ENCODE results near the gene USH2A.
"Not testable (repeated sequence)": the region's sequence is repeated elsewhere in the genome, so short reads cannot be mapped to it uniquely, and the experiment has no call there.

USH2A gene

DNA sequence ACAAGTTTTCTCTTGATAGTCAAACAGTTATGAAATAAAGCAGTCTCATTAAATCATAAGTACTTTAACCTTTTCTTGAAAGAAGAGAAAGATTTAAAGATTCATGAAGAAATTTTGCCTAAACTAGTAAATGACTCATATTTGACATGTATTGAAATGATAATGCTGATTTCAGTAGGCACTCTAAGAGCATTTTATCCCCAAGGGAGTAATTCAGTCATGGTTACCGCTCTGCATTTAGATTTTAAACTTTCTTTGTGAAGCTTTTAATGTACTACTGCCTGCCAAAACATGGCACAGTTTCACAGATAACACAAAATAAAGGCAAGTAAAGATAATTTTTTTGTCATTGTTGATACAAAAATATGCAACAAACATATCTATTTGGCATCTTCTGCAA lies 6.8 kb downstream of the USH2A start:
- no peak overlapping the region for H3K4me3 ChIP-seq (ENCODE audit: low read depth, low read length)

DNA sequence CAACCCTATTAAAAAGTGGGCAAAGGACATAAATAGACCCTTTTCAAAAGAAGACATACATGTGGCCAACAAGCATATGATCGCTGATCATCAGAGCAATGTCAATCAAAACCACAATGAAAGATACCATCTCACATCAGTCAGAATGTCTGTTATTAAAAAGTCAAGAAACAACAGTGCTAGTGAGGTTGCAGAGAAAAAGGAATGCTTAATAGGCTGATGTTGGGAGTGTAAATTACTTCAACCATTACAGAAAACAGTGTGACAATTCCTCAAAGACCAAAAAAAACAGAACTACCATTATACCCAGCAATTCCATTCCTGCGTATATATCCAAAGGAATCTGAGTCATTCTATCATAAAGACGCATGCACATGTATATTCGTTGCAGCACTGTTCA lies 13.2 kb downstream of the USH2A start:
- H3K4me3 ChIP-seq (ENCODE audit: low read depth, low read length) = no peak overlapping the region

- no peak overlapping the region for H3K4me3 ChIP-seq (ENCODE audit: low read depth, low read length)
Observed at GRCh38 chr1:216390956-216391355, 32.3 kb downstream of the USH2A start.

- H3K4me3 ChIP-seq (ENCODE audit: low read depth, low read length) = no peak overlapping the region
Observed at GRCh38 chr1:216389774-216390173, 33.5 kb downstream of the USH2A start.

GRCh38 chr1:216388558-216388957 lies 34.7 kb downstream of the USH2A start:
- H3K4me3 ChIP-seq (ENCODE audit: low read depth, low read length) = no peak overlapping the region

GRCh38 chr1:216387782-216388181 lies 35.5 kb downstream of the USH2A start:
- no peak overlapping the region for H3K4me3 ChIP-seq (ENCODE audit: low read depth, low read length)

- H3K4me3 ChIP-seq (ENCODE audit: low read depth, low read length) = no peak overlapping the region
Observed at GRCh38 chr1:216379441-216379840, 43.8 kb downstream of the USH2A start.

DNA sequence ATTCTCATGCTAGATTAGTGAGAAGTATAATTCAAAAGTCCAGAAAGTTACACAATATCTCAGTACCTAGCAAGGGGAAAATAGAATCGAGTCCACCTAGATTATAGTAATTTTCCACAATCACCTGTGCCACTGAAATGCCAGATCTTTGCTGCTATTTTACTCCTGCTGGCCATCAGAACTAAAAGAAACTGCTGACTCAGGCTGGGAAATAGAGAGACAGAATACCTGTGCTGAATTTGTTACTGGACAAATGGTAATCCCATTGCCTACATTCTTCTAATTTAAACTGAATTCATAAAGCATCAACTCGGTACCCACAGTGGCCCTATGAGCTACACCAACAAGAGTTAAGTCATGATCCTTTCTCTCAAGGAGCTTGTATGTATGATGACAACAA lies 55.0 kb downstream of the USH2A start:
- H3K4me3 ChIP-seq (ENCODE audit: low read depth, low read length) = no peak overlapping the region

DNA sequence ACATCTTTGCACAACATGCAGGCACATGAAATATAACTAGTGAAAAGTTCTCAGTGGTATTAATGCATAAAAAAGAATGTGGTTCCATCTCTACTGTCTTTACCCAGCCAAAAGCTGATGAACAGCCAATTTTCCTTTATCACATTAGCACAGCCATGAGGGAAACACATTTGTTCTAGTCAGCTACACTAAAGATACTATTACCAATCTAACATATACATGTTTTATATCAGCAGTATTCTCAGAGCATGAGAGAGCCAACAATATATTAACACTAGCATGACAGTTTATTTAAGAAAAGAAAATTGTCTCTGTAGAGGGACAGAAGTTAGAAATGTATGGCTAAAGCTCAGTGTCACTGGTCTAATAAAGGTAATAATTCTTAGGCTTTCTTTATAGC lies 56.3 kb downstream of the USH2A start:
- no peak overlapping the region for H3K4me3 ChIP-seq (ENCODE audit: low read depth, low read length)

- H3K4me3 ChIP-seq (ENCODE audit: low read depth, low read length) = no peak overlapping the region
Observed at GRCh38 chr1:216356945-216357344, 66.3 kb downstream of the USH2A start.

- no peak overlapping the region for H3K4me3 ChIP-seq (ENCODE audit: low read depth, low read length)
Observed at GRCh38 chr1:216350186-216350585, 73.1 kb downstream of the USH2A start.

GRCh38 chr1:216346526-216346925 lies 76.7 kb downstream of the USH2A start:
- H3K4me3 ChIP-seq (ENCODE audit: low read depth, low read length) = no peak overlapping the region

- H3K4me3 ChIP-seq (ENCODE audit: low read depth, low read length) = not testable (repeated sequence)
Observed at GRCh38 chr1:216340542-216340941, 82.7 kb downstream of the USH2A start.

DNA sequence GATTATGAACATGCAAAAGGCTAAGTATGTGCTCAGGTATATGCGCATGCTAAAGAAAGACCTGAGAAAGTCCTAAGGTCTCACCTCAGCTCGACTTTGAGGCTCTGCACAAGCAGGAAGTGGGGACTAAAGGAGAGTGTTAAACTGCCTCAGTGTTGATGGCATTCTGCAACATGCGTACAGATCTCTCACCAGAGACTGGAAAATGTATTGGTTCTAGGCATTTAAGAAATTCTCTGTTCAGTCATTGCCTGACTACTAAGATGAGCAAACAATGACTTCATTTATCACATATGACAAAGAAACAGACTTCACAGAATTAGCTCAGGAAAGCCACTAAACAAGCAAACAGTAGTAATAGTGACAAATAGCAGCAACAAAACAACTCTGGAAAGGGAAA lies 90.8 kb downstream of the USH2A start:
- no peak overlapping the region for H3K4me3 ChIP-seq (ENCODE audit: low read depth, low read length)

- no peak overlapping the region for H3K4me3 ChIP-seq (ENCODE audit: low read depth, low read length)
Observed at GRCh38 chr1:216332003-216332402, 91.2 kb downstream of the USH2A start.

DNA sequence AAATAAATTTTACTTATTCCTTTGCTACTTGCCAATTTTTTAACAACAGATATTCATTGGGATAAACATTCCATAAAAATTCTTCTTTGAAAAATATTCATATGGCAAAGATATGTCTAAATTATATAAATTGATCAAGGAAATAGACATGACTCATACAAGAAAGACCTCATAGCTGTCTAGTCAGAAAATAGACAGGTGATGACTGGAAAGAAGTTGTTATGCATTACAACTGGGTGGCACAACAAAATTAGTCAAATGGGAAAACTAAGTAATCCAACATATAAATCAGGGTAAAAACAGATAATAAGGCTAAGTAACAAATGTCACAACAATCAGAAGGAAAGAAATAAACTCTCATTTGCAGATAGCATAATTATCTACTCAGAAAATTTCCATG lies 92.0 kb downstream of the USH2A start:
- H3K4me3 ChIP-seq (ENCODE audit: low read depth, low read length) = no peak overlapping the region

GRCh38 chr1:216330262-216330661 lies 93.0 kb downstream of the USH2A start:
- no peak overlapping the region for H3K4me3 ChIP-seq (ENCODE audit: low read depth, low read length)

DNA sequence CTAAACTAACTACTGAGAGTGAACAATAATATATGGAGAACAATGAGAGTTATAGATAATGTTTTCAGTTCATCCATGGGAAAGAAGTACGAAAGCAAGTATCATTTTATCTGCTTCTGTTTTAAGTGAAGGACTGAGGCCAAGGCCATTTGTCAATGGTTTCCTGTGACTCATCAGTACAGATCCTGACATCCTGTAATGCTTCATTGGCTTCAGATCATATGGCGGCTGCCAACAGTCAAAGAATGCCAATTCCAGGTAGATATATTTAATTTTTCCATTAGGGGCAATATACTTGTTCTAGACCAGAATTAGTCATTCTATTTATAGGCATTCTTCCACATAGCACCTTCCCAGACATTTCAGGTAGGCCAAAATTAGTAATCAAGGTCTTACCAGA lies 97.3 kb downstream of the USH2A start:
- no peak overlapping the region for H3K4me3 ChIP-seq (ENCODE audit: low read depth, low read length)

DNA sequence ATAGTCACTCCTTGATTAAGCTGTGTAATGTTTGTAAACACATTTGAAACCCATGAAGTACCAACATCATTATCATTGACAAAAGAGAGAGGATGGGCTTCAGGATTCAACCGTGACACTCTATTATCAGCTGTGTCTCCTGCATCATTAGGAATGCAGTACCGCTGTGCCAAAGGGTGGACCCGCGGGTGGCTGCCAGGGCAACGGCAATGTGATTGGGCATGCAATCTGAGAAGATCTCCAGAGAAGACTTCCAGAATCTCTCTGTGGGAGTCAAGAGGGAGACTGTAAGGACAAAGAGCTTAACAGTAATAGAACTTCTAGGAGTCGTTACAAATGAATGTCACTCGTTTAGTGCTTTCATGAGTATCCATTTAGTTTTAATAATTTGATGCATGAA lies 97.9 kb downstream of the USH2A start:
- H3K4me3 ChIP-seq (ENCODE audit: low read depth, low read length) = no peak overlapping the region

DNA sequence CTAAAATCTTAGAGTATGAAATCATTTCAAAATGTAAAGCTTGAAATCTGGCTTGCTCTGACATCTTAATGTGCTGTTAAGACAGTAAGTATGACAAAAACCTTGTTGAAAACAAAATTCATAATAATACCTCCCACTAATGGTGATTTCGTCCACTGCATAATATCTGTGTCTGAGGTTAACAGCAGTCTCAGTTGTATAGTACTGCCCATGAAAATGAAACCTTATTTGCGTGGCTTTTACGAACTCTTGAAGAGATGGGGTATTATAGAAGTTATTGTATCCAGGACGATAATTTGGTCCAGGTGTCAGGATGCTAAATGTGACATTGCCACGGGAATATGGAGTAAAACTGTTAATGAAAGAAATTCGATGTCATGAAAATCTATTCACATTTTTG lies 99.9 kb downstream of the USH2A start:
- H3K4me3 ChIP-seq (ENCODE audit: low read depth, low read length) = no peak overlapping the region

DNA sequence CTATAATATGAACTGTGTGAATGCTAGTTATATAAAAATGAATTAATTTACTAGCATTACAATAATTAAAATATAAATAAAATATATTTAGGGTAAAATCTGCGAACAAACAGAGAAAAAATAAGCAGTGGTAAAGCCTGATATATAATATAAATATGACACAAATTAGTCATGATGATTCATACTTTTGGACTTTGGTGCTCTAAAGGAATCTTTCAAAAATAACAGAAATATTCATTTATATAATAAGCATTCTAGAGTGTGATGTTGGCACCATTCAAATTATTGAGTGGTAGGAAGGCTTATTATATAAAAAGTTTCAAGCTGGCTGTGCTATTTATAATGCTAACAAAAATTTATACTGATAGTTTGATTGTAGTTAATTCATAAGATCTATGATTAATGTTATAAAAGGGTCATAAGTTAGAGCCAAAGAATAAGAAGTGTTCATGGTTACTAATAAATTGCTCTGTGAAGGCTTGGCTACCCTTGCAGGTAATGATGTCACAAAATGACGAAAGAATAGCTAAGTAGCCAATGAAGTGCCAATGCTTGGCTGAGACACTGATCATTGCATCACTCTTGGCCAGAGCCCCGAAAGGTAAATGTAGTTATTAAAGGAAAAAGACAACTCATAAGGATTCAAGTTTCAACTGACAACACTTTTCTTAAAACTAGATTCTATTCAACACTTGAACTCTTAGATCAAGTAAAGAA lies 108.7 kb downstream of the USH2A start:
- H3K4me3 ChIP-seq (ENCODE audit: low read depth, low read length) = no peak overlapping the region

GRCh38 chr1:216310776-216311175 lies 112.5 kb downstream of the USH2A start:
- H3K4me3 ChIP-seq (ENCODE audit: low read depth, low read length) = no peak overlapping the region

DNA sequence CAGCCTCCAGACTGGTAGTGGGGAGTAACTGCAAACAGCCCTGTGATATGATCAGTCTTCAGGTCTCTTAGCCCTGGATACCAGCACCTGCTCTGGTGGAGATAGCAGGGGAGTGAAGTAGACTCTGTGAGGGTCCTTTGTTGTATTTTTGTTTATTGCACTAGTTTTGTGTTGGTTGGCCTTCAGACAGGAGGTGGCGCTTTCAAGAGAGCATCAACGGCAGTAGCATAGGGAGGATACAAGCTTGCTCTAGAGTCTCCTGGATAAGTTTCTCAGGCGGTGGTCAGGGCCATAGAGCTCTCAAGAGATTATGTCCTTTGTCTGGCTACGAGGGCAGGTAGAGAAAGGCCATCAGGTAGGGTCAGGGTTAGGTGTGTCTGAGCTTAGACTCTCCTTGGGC lies 116.4 kb downstream of the USH2A start:
- no peak overlapping the region for H3K4me3 ChIP-seq (ENCODE audit: low read depth, low read length)

All from iPS-11a (cell line).